Measurements from ENCODE around the gene TEKT1.

- TF ChIP-seq CTCF (IDR thresholded peaks at IDR 0.05) (no peak), POLR2A (IDR thresholded peaks at IDR 0.05) (no peak)
These were observed 49.3 kb downstream of the TEKT1 start for GRCh38 chr17:6782244-6782643.

All from uterus (tissue), 2 donors.